SU-DHL-6 (cell line): ENCODE results near the gene TDG.

ENCODE experiments used
- CTCF ChIP-seq: fragments of 200-600 bp; sonication (generic); IDR thresholded peaks from one replicate; pipeline ENCODE4 v1.5.1; 2017; ENCODE audit warnings: antibody characterized with exemption, mild to moderate bottlenecking, low read length, moderate library complexity; ENCODE audit not compliant: insufficient read depth, poor library complexity, severe bottlenecking
- EZH2phosphoT487 ChIP-seq: fragments of 200-600 bp; sonication (generic), shearing (Covaris generic); conservative IDR thresholded peaks from 2 replicates; pipeline ENCODE4 v1.6.1; 2018; ENCODE audit warnings: mild to moderate bottlenecking, antibody characterized with exemption, low read length, moderate library complexity, mixed read lengths

- no peak for TF ChIP-seq CTCF
- TF ChIP-seq EZH2phosphoT487: no peak
Observed at GRCh38 chr12:103924761-103925641, 40.7 kb upstream of the TDG start.
